Measurements from ENCODE around the gene GAGE13. TPM values are rescaled to one million over a fixed set of nuclear protein-coding genes. Genes with fewer than 3 reads are reported as not detected.

GAGE13 gene, protein sequence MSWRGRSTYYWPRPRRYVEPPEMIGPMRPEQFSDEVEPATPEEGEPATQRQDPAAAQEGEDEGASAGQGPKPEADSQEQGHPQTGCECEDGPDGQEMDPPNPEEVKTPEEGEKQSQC
- not detected in 2 replicates for total RNA-seq

DNA sequence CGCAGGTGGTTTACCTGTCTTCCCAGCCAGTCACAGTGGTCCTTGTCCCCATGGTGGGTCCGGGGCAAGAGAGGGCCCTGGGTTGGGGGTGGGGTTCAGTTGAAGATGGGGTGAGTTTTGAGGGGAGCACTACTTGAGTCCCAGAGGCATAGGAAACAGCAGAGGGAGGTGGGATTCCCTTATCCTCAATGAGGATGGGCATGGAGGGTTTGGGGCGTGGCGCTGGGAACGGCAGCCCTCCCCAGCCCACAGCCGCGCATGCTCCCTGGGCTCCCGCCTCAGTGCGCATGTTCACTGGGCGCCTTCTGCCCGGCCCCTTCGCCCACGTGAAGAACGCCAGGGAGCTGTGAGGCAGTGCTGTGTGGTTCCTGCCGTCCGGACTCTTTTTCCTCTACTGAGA is at the start of gene GAGE13:
TSS of gene GAGE13 (plus strand) at position 301 of the 400 bp plus-strand sequence. CDS start 1,156 bp downstream, outside the sequence.

GRCh38 chrX:49303346-49303745 is 28.0 kb upstream of the GAGE13 start, which contains the start of gene GAGE10:
Gene GAGE10, plus strand, starts transcription at chrX:49303646. Its CDS starts 1,214 bp downstream, at chrX:49304860.

DNA sequence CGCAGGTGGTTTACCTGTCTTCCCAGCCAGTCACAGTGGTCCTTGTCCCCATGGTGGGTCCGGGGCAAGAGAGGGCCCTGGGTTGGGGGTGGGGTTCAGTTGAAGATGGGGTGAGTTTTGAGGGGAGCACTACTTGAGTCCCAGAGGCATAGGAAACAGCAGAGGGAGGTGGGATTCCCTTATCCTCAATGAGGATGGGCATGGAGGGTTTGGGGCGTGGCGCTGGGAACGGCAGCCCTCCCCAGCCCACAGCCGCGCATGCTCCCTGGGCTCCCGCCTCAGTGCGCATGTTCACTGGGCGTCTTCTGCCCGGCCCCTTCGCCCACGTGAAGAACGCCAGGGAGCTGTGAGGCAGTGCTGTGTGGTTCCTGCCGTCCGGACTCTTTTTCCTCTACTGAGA is 9.6 kb upstream of the GAGE13 start, which contains the start of gene GAGE12J:
TSS of gene GAGE12J (plus strand) at position 301 of the 400 bp plus-strand sequence. CDS start 1,157 bp downstream, outside the sequence.

Other genes starting within 250 kb of the GAGE13 start
- gene GPKOW, start 207.8 kb upstream of the GAGE13 start, total RNA-seq = 20.0 and 23.9 TPM in 2 replicates
- gene MAGIX, start 168.8 kb upstream of the GAGE13 start, total RNA-seq = 2.8 and 5.5 TPM in 2 replicates
- gene PLP2, start 159.7 kb upstream of the GAGE13 start, total RNA-seq = 21.1 and 26.8 TPM in 2 replicates
- gene PRICKLE3, start 145.2 kb upstream of the GAGE13 start, total RNA-seq = 7.1 and 10.4 TPM in 2 replicates
- gene SYP, start 131.4 kb upstream of the GAGE13 start, total RNA-seq = 0.50 and 0.87 TPM in 2 replicates
- gene CACNA1F, start 98.2 kb upstream of the GAGE13 start, total RNA-seq = under 0.01 TPM in 2 replicates
- 13.2 and 15.0 TPM in 2 replicates for gene CCDC22, start 96.1 kb upstream of the GAGE13 start, total RNA-seq
- gene FOXP3, start 66.9 kb upstream of the GAGE13 start, total RNA-seq = not detected in 2 replicates
- 2.8 and 14.9 TPM in 2 replicates for gene PPP1R3F, start 61.8 kb upstream of the GAGE13 start, total RNA-seq
- not detected in 2 replicates for gene GAGE10, start 27.9 kb upstream of the GAGE13 start, total RNA-seq
- not detected in 2 replicates for gene GAGE12J, start 9.5 kb upstream of the GAGE13 start, total RNA-seq
- not detected in 2 replicates for gene GAGE12C, start 200.6 kb downstream of the GAGE13 start, total RNA-seq
- gene GAGE12D, start 210.2 kb downstream of the GAGE13 start, total RNA-seq = not detected in 2 replicates
- gene GAGE12E, start 219.7 kb downstream of the GAGE13 start, total RNA-seq = not detected in 2 replicates
- gene GAGE12F, start 229.3 kb downstream of the GAGE13 start, total RNA-seq = not detected in 2 replicates
- gene GAGE12G, start 238.8 kb downstream of the GAGE13 start, total RNA-seq = not detected in 2 replicates
- not detected in 2 replicates for gene GAGE12H, start 248.4 kb downstream of the GAGE13 start, total RNA-seq

Data from smooth muscle cell of trachea (primary cell).